HL-60 (cell line): Measurements from ENCODE around the gene CD81.

Experiments used
- DNase-seq, 2 experiments: peaks; one replicate each; pipeline ENCODE4 v3.0.0-alpha.2; 2010 to 2020; ENCODE audit warnings: low read depth in 1 of 2, low spot score in 1 of 2
- H3K27ac ChIP-seq: fragments of 250-450 bp; sonication (Bioruptor Pico); replicated peaks from 2 replicates; pipeline ENCODE4 v1.5.1; 2020; ENCODE audit warnings: mild to moderate bottlenecking, moderate library complexity
- H3K27me3 ChIP-seq: fragments of 250-450 bp; sonication (Bioruptor Pico); 2 replicates; pipeline ENCODE4 v1.5.1; 2021; ENCODE audit warnings: mild to moderate bottlenecking, moderate library complexity; ENCODE audit not compliant: insufficient read depth, poor library complexity, severe bottlenecking
- H3K4me3 ChIP-seq: replicated peaks from 2 replicates; pipeline ENCODE4 v1.5.1; 2011; ENCODE audit warnings: mild to moderate bottlenecking, control low read depth, low read length; ENCODE audit not compliant: insufficient read depth
- CTCF ChIP-seq: IDR thresholded peaks from one replicate; pipeline ENCODE4 v1.5.1; 2011; ENCODE audit warnings: low read length, control low read depth, inconsistent platforms; ENCODE audit not compliant: insufficient read depth
- GABPA ChIP-seq: IDR thresholded peaks from 2 replicates; pipeline ENCODE4 v1.6.1; 2012; ENCODE audit warnings: low read depth
- POLR2AphosphoS5 ChIP-seq: IDR thresholded peaks from 2 replicates; pipeline ENCODE4 v1.6.1; 2012; ENCODE audit warnings: low read depth
- REST ChIP-seq: IDR thresholded peaks from 2 replicates; pipeline ENCODE4 v1.6.1; 2012; ENCODE audit warnings: low read depth; ENCODE audit not compliant: insufficient replicate concordance
- SPI1 ChIP-seq: IDR thresholded peaks from 2 replicates; pipeline ENCODE4 v1.6.1; 2012; ENCODE audit warnings: low read depth, mild to moderate bottlenecking, borderline replicate concordance

CD81 gene

GRCh38 chr11:2443881-2444820, 67.0 kb downstream of the CD81 start, which contains the start of gene TRPM5:
TRPM5 (minus strand) TSS chr11:2444514; CDS start chr11:2423036, 21,478 bp downstream.
- H3K4me3 ChIP-seq, result peak within 1 kb of the TSS; percentile 30

GRCh38 chr11:2444821-2445745, 68.0 kb downstream of the CD81 start, which contains the start of gene KCNQ1:
KCNQ1 (plus strand) TSS chr11:2445008; CDS start chr11:2445099, 91 bp downstream.
- Histone ChIP-seq H3K4me3 (peak within 1 kb of the TSS; percentile 30), H3K27me3 (peaks cover 24% of the 10 kb centered on the region), H3K27ac (no peak within 1 kb of the TSS)
- no peak for TF ChIP-seq POLR2AphosphoS5
- no peak for DNase-seq

More at GRCh38 chr11:2443881-2444820, 67.0 kb downstream of the CD81 start, which contains the start of gene TRPM5:
- Histone ChIP-seq H3K27me3 (peaks cover 24% of the 10 kb centered on the region), H3K27ac (no peak within 1 kb of the TSS)
- no peak for DNase-seq
- TF ChIP-seq POLR2AphosphoS5, result no peak
- no peak for TF ChIP-seq SPI1
- no peak for TF ChIP-seq CTCF
- TF ChIP-seq GABPA, result no peak
- no peak for TF ChIP-seq REST

GRCh38 chr11:2445746-2446551, 68.8 kb downstream of the CD81 start:
- TF ChIP-seq REST, result no peak
- no peak for TF ChIP-seq SPI1
- TF ChIP-seq POLR2AphosphoS5, result no peak
- TF ChIP-seq GABPA, result no peak
- TF ChIP-seq CTCF, result no peak
- no peak for DNase-seq
- Histone ChIP-seq H3K27me3 (peaks cover 24% of the 10 kb centered on the region), H3K27ac (no peak overlapping the region), H3K4me3 (peak overlapping the region; percentile 30)
